ENCODE results near the gene PIK3R6.

The PIK3R6 gene

GRCh38 chr17:8797621-8798175, 69.8 kb downstream of the PIK3R6 start:
- H3K27ac Mint-ChIP-seq = no peak overlapping the region

GRCh38 chr17:8794636-8795035, 72.8 kb downstream of the PIK3R6 start:
- Mint-ChIP-seq H3K27ac (no peak overlapping the region), H3K36me3 (ENCODE audit: low read depth) (no peaks in the 10 kb centered on the region), H3K27me3 (ENCODE audit: low read depth) (peaks cover 10% of the 10 kb centered on the region), H3K4me3 (no peak overlapping the region), H3K4me1 (ENCODE audit: low read depth) (no peaks in the 10 kb centered on the region), H3K9me3 (peaks cover 7% of the 10 kb centered on the region)

More at GRCh38 chr17:8797621-8798175, 69.8 kb downstream of the PIK3R6 start:
- Mint-ChIP-seq H3K9me3 (no peaks in the 10 kb centered on the region), H3K4me1 (ENCODE audit: low read depth) (no peaks in the 10 kb centered on the region), H3K36me3 (ENCODE audit: low read depth) (no peaks in the 10 kb centered on the region), H3K4me3 (no peak overlapping the region), H3K27me3 (ENCODE audit: low read depth) (peaks cover 5% of the 10 kb centered on the region)

GRCh38 chr17:8793649-8794048, 73.8 kb downstream of the PIK3R6 start:
- H3K9me3 Mint-ChIP-seq = peaks cover 7% of the 10 kb centered on the region
- H3K4me3 Mint-ChIP-seq = no peak overlapping the region
- H3K36me3 Mint-ChIP-seq (ENCODE audit: low read depth) = no peaks in the 10 kb centered on the region
- peaks cover 13% of the 10 kb centered on the region for H3K27me3 Mint-ChIP-seq (ENCODE audit: low read depth)
- H3K4me1 Mint-ChIP-seq (ENCODE audit: low read depth) = no peaks in the 10 kb centered on the region
- H3K27ac Mint-ChIP-seq = no peak overlapping the region

- Mint-ChIP-seq H3K4me3 (no peak overlapping the region), H3K4me1 (ENCODE audit: low read depth) (no peaks in the 10 kb centered on the region), H3K36me3 (ENCODE audit: low read depth) (no peaks in the 10 kb centered on the region), H3K27me3 (ENCODE audit: low read depth) (peaks cover 13% of the 10 kb centered on the region), H3K9me3 (peaks cover 7% of the 10 kb centered on the region), H3K27ac (no peak overlapping the region)
Observed at GRCh38 chr17:8792646-8793045, 74.8 kb downstream of the PIK3R6 start.

- Mint-ChIP-seq H3K4me3 (no peak overlapping the region), H3K9me3 (peaks cover 7% of the 10 kb centered on the region), H3K27ac (no peak overlapping the region), H3K36me3 (ENCODE audit: low read depth) (no peaks in the 10 kb centered on the region), H3K4me1 (ENCODE audit: low read depth) (no peaks in the 10 kb centered on the region), H3K27me3 (ENCODE audit: low read depth) (peaks cover 13% of the 10 kb centered on the region)
Observed at GRCh38 chr17:8791910-8792270, 75.6 kb downstream of the PIK3R6 start.

- peaks cover 7% of the 10 kb centered on the region for H3K9me3 Mint-ChIP-seq
- peaks cover 13% of the 10 kb centered on the region for H3K27me3 Mint-ChIP-seq (ENCODE audit: low read depth)
- H3K27ac Mint-ChIP-seq = no peak overlapping the region
Observed at GRCh38 chr17:8791248-8791909, 76.1 kb downstream of the PIK3R6 start.

GRCh38 chr17:8789743-8790142, 77.7 kb downstream of the PIK3R6 start:
- peaks cover 13% of the 10 kb centered on the region for H3K27me3 Mint-ChIP-seq (ENCODE audit: low read depth)
- H3K4me3 Mint-ChIP-seq = no peak overlapping the region
- H3K9me3 Mint-ChIP-seq = peaks cover 7% of the 10 kb centered on the region
- no peak overlapping the region for H3K27ac Mint-ChIP-seq
- H3K4me1 Mint-ChIP-seq (ENCODE audit: low read depth) = no peaks in the 10 kb centered on the region
- H3K36me3 Mint-ChIP-seq (ENCODE audit: low read depth) = no peaks in the 10 kb centered on the region

More at GRCh38 chr17:8791248-8791909, 76.1 kb downstream of the PIK3R6 start:
- no peak overlapping the region for H3K4me3 Mint-ChIP-seq
- no peaks in the 10 kb centered on the region for H3K4me1 Mint-ChIP-seq (ENCODE audit: low read depth)
- H3K36me3 Mint-ChIP-seq (ENCODE audit: low read depth) = no peaks in the 10 kb centered on the region

- H3K36me3 Mint-ChIP-seq (ENCODE audit: low read depth) = no peaks in the 10 kb centered on the region
- H3K4me3 Mint-ChIP-seq = no peak overlapping the region
- H3K27me3 Mint-ChIP-seq (ENCODE audit: low read depth) = peaks cover 13% of the 10 kb centered on the region
- H3K4me1 Mint-ChIP-seq (ENCODE audit: low read depth) = no peaks in the 10 kb centered on the region
- H3K9me3 Mint-ChIP-seq = peaks cover 7% of the 10 kb centered on the region
- H3K27ac Mint-ChIP-seq = no peak overlapping the region
Observed at GRCh38 chr17:8788998-8789397, 78.5 kb downstream of the PIK3R6 start.

GRCh38 chr17:8785547-8786413, 81.7 kb downstream of the PIK3R6 start:
- Mint-ChIP-seq H3K36me3 (ENCODE audit: low read depth) (no peaks in the 10 kb centered on the region), H3K4me1 (ENCODE audit: low read depth) (no peaks in the 10 kb centered on the region), H3K27me3 (ENCODE audit: low read depth) (peaks cover 8% of the 10 kb centered on the region), H3K4me3 (no peak overlapping the region), H3K9me3 (no peaks in the 10 kb centered on the region), H3K27ac (no peak overlapping the region)

- Mint-ChIP-seq H3K9me3 (no peaks in the 10 kb centered on the region), H3K4me1 (ENCODE audit: low read depth) (no peaks in the 10 kb centered on the region), H3K27ac (no peak overlapping the region), H3K4me3 (no peak overlapping the region), H3K27me3 (ENCODE audit: low read depth) (peaks cover 22% of the 10 kb centered on the region), H3K36me3 (ENCODE audit: low read depth) (no peaks in the 10 kb centered on the region)
Observed at GRCh38 chr17:8782176-8782575, 85.3 kb downstream of the PIK3R6 start.

- peaks cover 26% of the 10 kb centered on the region for H3K27me3 Mint-ChIP-seq (ENCODE audit: low read depth)
- no peaks in the 10 kb centered on the region for H3K4me1 Mint-ChIP-seq (ENCODE audit: low read depth)
- H3K27ac Mint-ChIP-seq = no peak overlapping the region
- no peaks in the 10 kb centered on the region for H3K36me3 Mint-ChIP-seq (ENCODE audit: low read depth)
- H3K9me3 Mint-ChIP-seq = no peaks in the 10 kb centered on the region
- H3K4me3 Mint-ChIP-seq = no peak overlapping the region
Observed at GRCh38 chr17:8781776-8782175, 85.7 kb downstream of the PIK3R6 start.

GRCh38 chr17:8776881-8777280, 90.6 kb downstream of the PIK3R6 start:
- Mint-ChIP-seq H3K27ac (no peak overlapping the region), H3K27me3 (ENCODE audit: low read depth) (peaks cover 46% of the 10 kb centered on the region), H3K9me3 (peaks cover 8% of the 10 kb centered on the region), H3K36me3 (ENCODE audit: low read depth) (no peaks in the 10 kb centered on the region), H3K4me1 (ENCODE audit: low read depth) (no peaks in the 10 kb centered on the region), H3K4me3 (no peak overlapping the region)

- H3K36me3 Mint-ChIP-seq (ENCODE audit: low read depth) = no peaks in the 10 kb centered on the region
- no peak overlapping the region for H3K27ac Mint-ChIP-seq
- H3K9me3 Mint-ChIP-seq = peaks cover 8% of the 10 kb centered on the region
- no peak overlapping the region for H3K4me3 Mint-ChIP-seq
- H3K27me3 Mint-ChIP-seq (ENCODE audit: low read depth) = peaks cover 46% of the 10 kb centered on the region
- no peaks in the 10 kb centered on the region for H3K4me1 Mint-ChIP-seq (ENCODE audit: low read depth)
Observed at GRCh38 chr17:8776248-8776647, 91.2 kb downstream of the PIK3R6 start.

- Mint-ChIP-seq H3K9me3 (peaks cover 2% of the 10 kb centered on the region), H3K27ac (no peak overlapping the region), H3K4me3 (no peak overlapping the region), H3K27me3 (ENCODE audit: low read depth) (peaks cover 25% of the 10 kb centered on the region), H3K36me3 (ENCODE audit: low read depth) (no peaks in the 10 kb centered on the region), H3K4me1 (ENCODE audit: low read depth) (no peaks in the 10 kb centered on the region)
Observed at GRCh38 chr17:8766731-8767130, 100.7 kb downstream of the PIK3R6 start.

GRCh38 chr17:8762012-8762411, 105.5 kb downstream of the PIK3R6 start:
- H3K27ac Mint-ChIP-seq = no peak overlapping the region
- no peak overlapping the region for H3K4me3 Mint-ChIP-seq
- H3K4me1 Mint-ChIP-seq (ENCODE audit: low read depth) = no peaks in the 10 kb centered on the region
- peaks cover 31% of the 10 kb centered on the region for H3K27me3 Mint-ChIP-seq (ENCODE audit: low read depth)
- peaks cover 2% of the 10 kb centered on the region for H3K9me3 Mint-ChIP-seq
- no peaks in the 10 kb centered on the region for H3K36me3 Mint-ChIP-seq (ENCODE audit: low read depth)

Data from T-helper 1 cell treated with Interleukin-12 subunit alpha and Interleukin-12 subunit beta and Interleukin-4 antibody, amounts not matched to agents 30 μg/mL and 1 μg/mL, for 36 hours (primary cell).